ENCODE data around the gene DESI2.

DNA sequence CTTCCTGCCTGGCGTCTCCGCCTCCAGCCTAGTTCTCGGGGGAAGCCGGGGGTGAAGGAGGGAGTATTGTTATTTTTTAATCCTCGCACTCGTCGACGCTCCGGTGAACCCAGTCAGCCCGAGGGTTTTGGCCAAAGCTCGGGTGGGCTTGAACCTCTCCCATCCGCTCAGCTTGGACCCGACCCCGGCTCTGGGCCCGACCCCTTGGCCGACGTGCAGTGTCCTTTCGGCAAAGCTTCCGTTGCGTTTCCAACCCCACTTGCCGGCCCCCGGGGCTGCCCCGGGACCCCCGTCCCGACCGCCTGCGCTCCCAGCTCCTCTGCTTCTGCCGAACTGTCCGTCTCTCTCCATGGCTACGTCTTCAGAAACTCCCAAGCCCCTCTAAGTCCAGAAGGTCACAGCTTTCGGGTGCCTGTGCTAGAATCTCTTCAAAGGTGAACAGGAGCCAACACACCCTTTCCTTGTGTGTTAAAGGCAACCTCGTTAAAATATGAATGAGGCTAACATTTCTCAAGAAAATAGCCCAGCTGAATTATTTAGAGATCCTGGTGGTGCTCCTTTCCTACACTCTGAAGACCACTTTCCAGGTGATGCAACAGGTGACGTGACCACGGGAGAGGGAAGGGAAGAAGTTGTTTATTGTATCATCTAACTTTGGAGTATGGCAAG, 647 bp downstream of the DESI2 start:
- TF ChIP-seq, protein P1, sequence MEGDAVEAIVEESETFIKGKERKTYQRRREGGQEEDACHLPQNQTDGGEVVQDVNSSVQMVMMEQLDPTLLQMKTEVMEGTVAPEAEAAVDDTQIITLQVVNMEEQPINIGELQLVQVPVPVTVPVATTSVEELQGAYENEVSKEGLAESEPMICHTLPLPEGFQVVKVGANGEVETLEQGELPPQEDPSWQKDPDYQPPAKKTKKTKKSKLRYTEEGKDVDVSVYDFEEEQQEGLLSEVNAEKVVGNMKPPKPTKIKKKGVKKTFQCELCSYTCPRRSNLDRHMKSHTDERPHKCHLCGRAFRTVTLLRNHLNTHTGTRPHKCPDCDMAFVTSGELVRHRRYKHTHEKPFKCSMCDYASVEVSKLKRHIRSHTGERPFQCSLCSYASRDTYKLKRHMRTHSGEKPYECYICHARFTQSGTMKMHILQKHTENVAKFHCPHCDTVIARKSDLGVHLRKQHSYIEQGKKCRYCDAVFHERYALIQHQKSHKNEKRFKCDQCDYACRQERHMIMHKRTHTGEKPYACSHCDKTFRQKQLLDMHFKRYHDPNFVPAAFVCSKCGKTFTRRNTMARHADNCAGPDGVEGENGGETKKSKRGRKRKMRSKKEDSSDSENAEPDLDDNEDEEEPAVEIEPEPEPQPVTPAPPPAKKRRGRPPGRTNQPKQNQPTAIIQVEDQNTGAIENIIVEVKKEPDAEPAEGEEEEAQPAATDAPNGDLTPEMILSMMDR (IDR thresholded peaks at IDR 0.05): peak; percentile 24
- TF ChIP-seq, protein P2, sequence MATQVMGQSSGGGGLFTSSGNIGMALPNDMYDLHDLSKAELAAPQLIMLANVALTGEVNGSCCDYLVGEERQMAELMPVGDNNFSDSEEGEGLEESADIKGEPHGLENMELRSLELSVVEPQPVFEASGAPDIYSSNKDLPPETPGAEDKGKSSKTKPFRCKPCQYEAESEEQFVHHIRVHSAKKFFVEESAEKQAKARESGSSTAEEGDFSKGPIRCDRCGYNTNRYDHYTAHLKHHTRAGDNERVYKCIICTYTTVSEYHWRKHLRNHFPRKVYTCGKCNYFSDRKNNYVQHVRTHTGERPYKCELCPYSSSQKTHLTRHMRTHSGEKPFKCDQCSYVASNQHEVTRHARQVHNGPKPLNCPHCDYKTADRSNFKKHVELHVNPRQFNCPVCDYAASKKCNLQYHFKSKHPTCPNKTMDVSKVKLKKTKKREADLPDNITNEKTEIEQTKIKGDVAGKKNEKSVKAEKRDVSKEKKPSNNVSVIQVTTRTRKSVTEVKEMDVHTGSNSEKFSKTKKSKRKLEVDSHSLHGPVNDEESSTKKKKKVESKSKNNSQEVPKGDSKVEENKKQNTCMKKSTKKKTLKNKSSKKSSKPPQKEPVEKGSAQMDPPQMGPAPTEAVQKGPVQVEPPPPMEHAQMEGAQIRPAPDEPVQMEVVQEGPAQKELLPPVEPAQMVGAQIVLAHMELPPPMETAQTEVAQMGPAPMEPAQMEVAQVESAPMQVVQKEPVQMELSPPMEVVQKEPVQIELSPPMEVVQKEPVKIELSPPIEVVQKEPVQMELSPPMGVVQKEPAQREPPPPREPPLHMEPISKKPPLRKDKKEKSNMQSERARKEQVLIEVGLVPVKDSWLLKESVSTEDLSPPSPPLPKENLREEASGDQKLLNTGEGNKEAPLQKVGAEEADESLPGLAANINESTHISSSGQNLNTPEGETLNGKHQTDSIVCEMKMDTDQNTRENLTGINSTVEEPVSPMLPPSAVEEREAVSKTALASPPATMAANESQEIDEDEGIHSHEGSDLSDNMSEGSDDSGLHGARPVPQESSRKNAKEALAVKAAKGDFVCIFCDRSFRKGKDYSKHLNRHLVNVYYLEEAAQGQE (IDR thresholded peaks at IDR 0.05; ENCODE audit: insufficient read depth in 1 of 2, low read depth in 2 of 2, low read length in 1 of 2): no peak

All from Panc1 (cell line).